Calu3 (cell line): ENCODE measurements around the gene TMEM151B. TPM values are rescaled to one million over a fixed set of nuclear protein-coding genes. Genes with fewer than 3 reads are reported as not detected.

Source experiments
- BruUV-seq: library from RNA; stranded (reverse); fragments of 400-500 nt; replicated peaks from 2 replicates; lab custom pipeline; 2021; lab: Mats Ljungman, UMichigan
- CTCF ChIA-PET: fragments of 300-600 bp; sonication (Branson Sonifier 250); formaldehyde crosslinking; loops from one replicate; lab custom pipeline; 2022; ENCODE audit warnings: antibody characterized with exemption; lab: Charles Lee
- DNase-seq: peaks from one replicate; pipeline ENCODE4 v3.0.0; 2022
- H3K27ac Mint-ChIP-seq: one replicate; pipeline ENCODE4 v1.8.0; 2022; ENCODE audit warnings: mixed read lengths; ENCODE audit not compliant: unreplicated experiment
- H3K27me3 Mint-ChIP-seq: one replicate; pipeline ENCODE4 v1.8.0; 2022; ENCODE audit warnings: mixed read lengths; ENCODE audit not compliant: unreplicated experiment
- H3K36me3 Mint-ChIP-seq: one replicate; pipeline ENCODE4 v1.8.0; 2022; ENCODE audit warnings: mild to moderate bottlenecking, moderate library complexity, mixed read lengths; ENCODE audit not compliant: insufficient read depth, unreplicated experiment
- H3K4me1 Mint-ChIP-seq: one replicate; pipeline ENCODE4 v1.8.0; 2022; ENCODE audit warnings: mild to moderate bottlenecking, low read depth, mixed read lengths; ENCODE audit not compliant: unreplicated experiment
- H3K4me3 Mint-ChIP-seq: one replicate; pipeline ENCODE4 v1.8.0; 2022; ENCODE audit warnings: mild to moderate bottlenecking, low read depth, moderate library complexity, mixed read lengths; ENCODE audit not compliant: unreplicated experiment
- H3K9me3 Mint-ChIP-seq: one replicate; pipeline ENCODE4 v1.8.0; 2022; ENCODE audit warnings: low read depth, mixed read lengths; ENCODE audit not compliant: unreplicated experiment
- CTCF ChIP-seq: fragments of 200-600 bp; IDR thresholded peaks from one replicate; pipeline ENCODE4 v1.8.0; 2022; ENCODE audit warnings: antibody characterized with exemption; ENCODE audit not compliant: unreplicated experiment
- intact Hi-C: fragments of 100-400 bp; cut with micrococcal nuclease; formaldehyde crosslinking; loops from one replicate; pipeline ENCODE4 v1.10.0; 2022; ENCODE audit not compliant: unreplicated experiment
- total RNA-seq: library from RNA; stranded (reverse); gene quantifications from 2 replicates; pipeline ENCODE4 v1.2.3, GENCODE V29; 2022

TMEM151B gene
- total RNA-seq, 1 experiment from 2014 or later, result not detected

- Mint-ChIP-seq H3K9me3 (no peaks in the 10 kb centered on the region), H3K4me1 (peaks cover 9% of the 10 kb centered on the region), H3K27me3 (peaks cover 88% of the 10 kb centered on the region), H3K36me3 (no peaks in the 10 kb centered on the region), H3K27ac (no peak overlapping the region), H3K4me3 (no peak overlapping the region)
- no peak for DNase-seq
- CTCF ChIA-PET, result no interaction called here
- BruUV-seq, result no TSS peak
- TF ChIP-seq CTCF, result no peak
- intact Hi-C loops, result no loop called here
These were observed 2.3 kb downstream of the TMEM151B start for GRCh38 chr6:44272529-44272928.

DNA sequence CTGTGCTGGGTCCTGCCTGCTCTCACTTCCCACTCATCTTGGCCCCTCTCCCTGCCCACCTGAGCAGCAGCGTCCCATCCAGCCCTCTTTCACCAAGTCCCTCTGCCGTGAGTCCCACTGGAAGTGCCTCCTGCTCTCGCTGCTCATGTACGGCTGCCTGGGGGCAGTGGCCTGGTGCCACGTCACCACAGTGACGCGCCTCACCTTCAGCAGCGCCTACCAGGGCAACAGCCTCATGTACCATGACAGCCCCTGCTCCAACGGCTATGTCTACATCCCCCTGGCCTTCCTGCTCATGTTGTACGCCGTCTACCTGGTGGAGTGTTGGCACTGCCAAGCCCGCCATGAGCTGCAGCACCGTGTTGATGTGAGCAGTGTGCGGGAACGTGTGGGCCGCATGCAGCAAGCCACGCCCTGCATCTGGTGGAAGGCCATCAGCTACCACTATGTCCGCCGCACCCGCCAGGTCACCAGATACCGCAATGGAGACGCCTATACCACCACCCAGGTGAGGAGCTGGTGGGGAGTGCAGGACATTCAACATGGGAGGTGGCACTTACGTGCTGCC lies 2.8 kb downstream of the TMEM151B start:
- intact Hi-C loops, result no loop called here
- no peak overlapping the region for H3K27ac Mint-ChIP-seq
- H3K36me3 Mint-ChIP-seq, result no peaks in the 10 kb centered on the region
- peaks cover 9% of the 10 kb centered on the region for H3K4me1 Mint-ChIP-seq
- peaks cover 88% of the 10 kb centered on the region for H3K27me3 Mint-ChIP-seq
- no peak for DNase-seq
- H3K9me3 Mint-ChIP-seq, result no peaks in the 10 kb centered on the region
- CTCF ChIA-PET, result no interaction called here
- H3K4me3 Mint-ChIP-seq, result no peak overlapping the region
- no TSS peak for BruUV-seq
- TF ChIP-seq CTCF, result no peak

- peaks cover 9% of the 10 kb centered on the region for H3K4me1 Mint-ChIP-seq
- intact Hi-C loops, result no loop called here
- peaks cover 88% of the 10 kb centered on the region for H3K27me3 Mint-ChIP-seq
- TF ChIP-seq CTCF, result no peak
- no peak for DNase-seq
- H3K4me3 Mint-ChIP-seq, result no peak overlapping the region
- CTCF ChIA-PET, result no interaction called here
- H3K36me3 Mint-ChIP-seq, result no peaks in the 10 kb centered on the region
- H3K27ac Mint-ChIP-seq, result no peak overlapping the region
- no TSS peak for BruUV-seq
- H3K9me3 Mint-ChIP-seq, result no peaks in the 10 kb centered on the region
These were observed 3.4 kb downstream of the TMEM151B start for GRCh38 chr6:44273617-44274016.

GRCh38 chr6:44275271-44275748 lies 5.1 kb downstream of the TMEM151B start:
- H3K27me3 Mint-ChIP-seq, result peaks cover 88% of the 10 kb centered on the region
- no peak overlapping the region for H3K4me3 Mint-ChIP-seq
- H3K36me3 Mint-ChIP-seq, result no peaks in the 10 kb centered on the region
- no TSS peak for BruUV-seq
- DNase-seq, result no peak
- CTCF ChIA-PET, result interaction anchor here (0.8 kb wide), 1 partner anchor 29 kb away, joined by 3 read pairs; no protein-coding TSS in a partner anchor
- peaks cover 9% of the 10 kb centered on the region for H3K4me1 Mint-ChIP-seq
- H3K27ac Mint-ChIP-seq, result no peak overlapping the region
- H3K9me3 Mint-ChIP-seq, result no peaks in the 10 kb centered on the region
- intact Hi-C loops, result no loop called here
- TF ChIP-seq CTCF, result no peak
